Astrocyte of the spinal cord (primary cell): ENCODE results near the gene DUS1L.

Source experiments
- DNase-seq: peaks from one replicate; pipeline ENCODE4 v3.0.0; 2011; ENCODE audit warnings: low read depth, low spot score
- H3K4me3 ChIP-seq: 2 replicates; pipeline ENCODE4 v1.5.1; 2011; ENCODE audit warnings: low read depth, mild to moderate bottlenecking, low read length, moderate library complexity
- in situ Hi-C: cut with HindIII; loops from 2 replicates; pipeline ENCODE4 v1.10.0; 2017; ENCODE audit warnings: low sequenced_read_pairs
- TF ChIP-seq, protein P1 (sequence below): IDR thresholded peaks from 2 replicates; pipeline ENCODE4 v1.5.1; 2012; ENCODE audit warnings: low read depth, mild to moderate bottlenecking, low read length, inconsistent platforms

The DUS1L gene

GRCh38 chr17:82092628-82092994 is 27.0 kb upstream of the DUS1L start:
- DNase-seq = no peak
- no peak overlapping the region for H3K4me3 ChIP-seq
- in situ Hi-C loops = no loop called here
- TF ChIP-seq, protein P1, sequence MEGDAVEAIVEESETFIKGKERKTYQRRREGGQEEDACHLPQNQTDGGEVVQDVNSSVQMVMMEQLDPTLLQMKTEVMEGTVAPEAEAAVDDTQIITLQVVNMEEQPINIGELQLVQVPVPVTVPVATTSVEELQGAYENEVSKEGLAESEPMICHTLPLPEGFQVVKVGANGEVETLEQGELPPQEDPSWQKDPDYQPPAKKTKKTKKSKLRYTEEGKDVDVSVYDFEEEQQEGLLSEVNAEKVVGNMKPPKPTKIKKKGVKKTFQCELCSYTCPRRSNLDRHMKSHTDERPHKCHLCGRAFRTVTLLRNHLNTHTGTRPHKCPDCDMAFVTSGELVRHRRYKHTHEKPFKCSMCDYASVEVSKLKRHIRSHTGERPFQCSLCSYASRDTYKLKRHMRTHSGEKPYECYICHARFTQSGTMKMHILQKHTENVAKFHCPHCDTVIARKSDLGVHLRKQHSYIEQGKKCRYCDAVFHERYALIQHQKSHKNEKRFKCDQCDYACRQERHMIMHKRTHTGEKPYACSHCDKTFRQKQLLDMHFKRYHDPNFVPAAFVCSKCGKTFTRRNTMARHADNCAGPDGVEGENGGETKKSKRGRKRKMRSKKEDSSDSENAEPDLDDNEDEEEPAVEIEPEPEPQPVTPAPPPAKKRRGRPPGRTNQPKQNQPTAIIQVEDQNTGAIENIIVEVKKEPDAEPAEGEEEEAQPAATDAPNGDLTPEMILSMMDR = no peak

- in situ Hi-C loops = no loop called here
- no peak overlapping the region for H3K4me3 ChIP-seq
- TF ChIP-seq, protein P1 = no peak
- no peak for DNase-seq
These were observed 26.5 kb upstream of the DUS1L start for GRCh38 chr17:82092094-82092586.

DNA sequence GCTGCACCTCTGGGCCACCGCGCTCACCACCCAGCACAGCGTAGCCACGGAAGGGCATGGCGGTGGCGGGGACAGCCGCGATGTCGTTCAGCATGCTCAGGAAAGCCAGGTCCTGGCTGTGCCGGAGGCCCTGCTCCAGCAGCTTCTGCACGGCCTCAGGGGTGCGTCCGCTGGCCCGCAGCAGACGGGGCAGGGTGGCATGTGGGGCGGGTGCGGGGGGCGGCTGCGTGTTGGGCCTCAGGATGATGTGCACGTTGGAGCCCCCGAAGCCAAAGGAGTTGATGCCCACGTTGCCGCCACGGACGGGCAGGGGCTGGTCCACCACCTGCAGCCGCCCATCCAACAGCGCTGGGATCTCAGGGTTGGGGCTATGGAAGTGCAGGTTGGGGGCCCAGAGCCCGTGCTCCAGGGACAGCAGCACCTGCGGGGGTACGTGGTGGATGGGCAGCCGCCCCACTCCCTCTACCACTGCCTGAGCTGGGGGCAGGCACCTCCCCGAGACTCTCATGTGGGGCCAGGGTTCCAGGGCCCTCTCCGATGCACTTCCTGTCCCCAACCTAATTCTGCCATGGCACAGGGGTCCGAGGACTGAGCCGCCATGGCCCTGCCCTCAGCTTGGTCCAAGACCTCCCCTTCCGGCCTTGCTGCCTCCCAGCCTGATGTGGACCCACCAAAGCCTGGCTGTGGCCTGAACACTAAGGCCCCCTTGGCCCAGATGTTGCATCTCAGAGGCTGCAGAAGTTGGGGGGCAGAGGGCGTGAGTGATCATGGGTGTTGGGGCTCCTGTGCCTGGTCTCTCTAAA is 25.9 kb upstream of the DUS1L start:
- TF ChIP-seq, protein P1 = no peak
- H3K4me3 ChIP-seq = no peak overlapping the region
- DNase-seq = no peak
- in situ Hi-C loops = no loop called here

DNA sequence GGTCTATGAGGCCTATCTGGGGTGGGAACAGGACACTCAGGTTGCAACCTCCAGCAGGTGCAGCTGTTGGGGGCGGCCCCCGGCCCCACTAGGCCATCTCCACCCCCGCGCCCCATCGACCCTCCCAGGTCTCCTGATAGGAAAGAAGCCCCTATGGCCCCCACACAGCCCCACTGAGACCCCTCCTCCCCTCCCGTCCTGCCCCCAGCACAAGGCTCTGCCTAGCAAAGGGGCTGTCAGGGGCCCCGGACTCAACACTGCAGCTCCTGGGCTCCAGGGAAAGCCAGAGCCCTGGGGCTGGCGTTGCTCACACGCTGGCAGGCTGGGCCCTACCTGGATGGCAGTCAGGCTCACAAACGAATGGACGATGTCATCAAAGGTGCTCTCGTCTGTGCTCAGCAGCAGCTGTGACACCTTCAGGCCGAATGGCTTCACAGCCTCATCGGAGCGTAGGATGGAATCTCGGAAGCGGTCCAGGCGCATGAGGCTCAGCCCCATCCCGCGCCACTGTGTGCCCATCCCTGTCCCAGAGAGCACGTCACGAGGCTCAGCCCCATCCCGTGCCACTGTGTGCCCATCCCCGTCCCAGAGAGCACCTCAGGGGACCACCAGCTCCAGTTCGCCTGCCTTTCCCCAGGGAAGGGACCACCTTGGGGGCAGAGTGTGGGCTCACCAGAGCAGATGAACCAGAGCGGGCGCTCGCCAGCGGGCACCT is 25.1 kb upstream of the DUS1L start:
- DNase-seq = no peak
- no peak overlapping the region for H3K4me3 ChIP-seq
- TF ChIP-seq, protein P1 = no peak
- in situ Hi-C loops = no loop called here

DNA sequence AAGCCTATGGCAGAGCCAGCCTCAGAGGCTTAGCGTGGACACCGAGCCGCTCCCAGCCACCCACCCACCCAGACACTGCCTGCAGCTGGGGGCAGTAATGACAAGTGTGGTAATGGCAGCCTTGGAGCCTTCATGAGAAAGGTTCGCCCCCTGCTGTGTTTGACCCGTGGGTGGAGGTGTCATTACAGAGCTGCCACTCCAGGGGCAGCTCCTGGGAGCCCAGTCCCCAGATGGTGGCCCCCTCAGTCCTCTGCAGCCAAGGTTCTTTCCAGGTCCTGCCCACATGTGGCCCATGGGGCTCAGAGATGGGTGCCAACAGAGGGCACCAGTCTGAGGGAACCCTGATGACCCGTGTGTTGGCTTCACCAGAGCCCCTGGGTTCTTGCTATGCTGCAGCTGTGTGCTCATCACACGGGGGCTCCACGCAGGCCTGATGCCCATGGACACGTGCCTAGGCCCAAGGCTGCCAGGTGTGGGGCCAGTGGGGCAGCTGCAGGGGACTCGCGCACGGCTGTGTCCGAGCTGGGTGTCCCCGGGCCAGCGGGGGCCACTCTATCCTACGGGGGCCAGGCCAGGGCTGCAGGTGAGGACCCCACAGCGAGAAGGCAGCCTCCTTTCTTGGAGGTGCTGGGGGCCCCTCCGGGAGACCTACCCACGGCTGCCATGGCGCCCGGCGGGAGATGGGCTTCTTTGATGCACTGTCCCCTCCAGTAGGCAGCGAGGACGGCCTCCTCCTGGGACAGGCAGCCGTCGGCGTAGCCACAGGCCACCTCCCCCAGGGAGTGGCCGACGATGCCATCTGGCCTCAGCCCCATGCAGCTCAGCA is 24.3 kb upstream of the DUS1L start:
- no peak for DNase-seq
- in situ Hi-C loops = no loop called here
- TF ChIP-seq, protein P1 = no peak
- H3K4me3 ChIP-seq = no peak overlapping the region
